C4-2B (cell line): ENCODE results near the gene OR6S1.

Experiments
- ZFX ChIP-seq: fragments of 450-650 bp; IDR thresholded peaks from 2 replicates; pipeline ENCODE4 v1.6.1; 2017
- TF ChIP-seq, protein P1 (sequence below): fragments of 450-650 bp; conservative IDR thresholded peaks from 2 replicates; pipeline ENCODE4 v1.5.1; 2017; ENCODE audit warnings: mild to moderate bottlenecking

DNA sequence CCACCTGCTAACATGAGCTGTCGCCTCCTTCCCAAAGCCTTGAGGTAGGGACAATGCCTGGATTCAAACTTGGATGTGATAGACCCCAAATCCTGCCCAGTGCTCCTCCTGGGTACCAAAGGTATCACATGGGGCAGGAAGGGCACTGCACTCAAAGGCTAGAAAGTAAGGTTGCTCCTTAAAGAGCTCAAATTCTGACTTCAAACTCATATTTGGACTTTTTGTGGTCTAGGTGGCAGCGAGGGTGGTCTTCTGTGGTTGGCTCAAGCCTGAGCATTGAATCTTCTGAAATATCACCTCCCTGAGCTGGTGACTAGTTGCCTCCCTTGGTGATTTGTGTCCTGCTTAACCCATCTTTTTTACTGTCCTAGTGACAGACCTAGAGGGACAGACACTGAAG, 34.6 kb upstream of the OR6S1 start:
- TF ChIP-seq, protein P1, sequence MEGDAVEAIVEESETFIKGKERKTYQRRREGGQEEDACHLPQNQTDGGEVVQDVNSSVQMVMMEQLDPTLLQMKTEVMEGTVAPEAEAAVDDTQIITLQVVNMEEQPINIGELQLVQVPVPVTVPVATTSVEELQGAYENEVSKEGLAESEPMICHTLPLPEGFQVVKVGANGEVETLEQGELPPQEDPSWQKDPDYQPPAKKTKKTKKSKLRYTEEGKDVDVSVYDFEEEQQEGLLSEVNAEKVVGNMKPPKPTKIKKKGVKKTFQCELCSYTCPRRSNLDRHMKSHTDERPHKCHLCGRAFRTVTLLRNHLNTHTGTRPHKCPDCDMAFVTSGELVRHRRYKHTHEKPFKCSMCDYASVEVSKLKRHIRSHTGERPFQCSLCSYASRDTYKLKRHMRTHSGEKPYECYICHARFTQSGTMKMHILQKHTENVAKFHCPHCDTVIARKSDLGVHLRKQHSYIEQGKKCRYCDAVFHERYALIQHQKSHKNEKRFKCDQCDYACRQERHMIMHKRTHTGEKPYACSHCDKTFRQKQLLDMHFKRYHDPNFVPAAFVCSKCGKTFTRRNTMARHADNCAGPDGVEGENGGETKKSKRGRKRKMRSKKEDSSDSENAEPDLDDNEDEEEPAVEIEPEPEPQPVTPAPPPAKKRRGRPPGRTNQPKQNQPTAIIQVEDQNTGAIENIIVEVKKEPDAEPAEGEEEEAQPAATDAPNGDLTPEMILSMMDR: no peak
- no peak for TF ChIP-seq ZFX
